ENCODE measurements around the gene SPC25. TPM values are rescaled to one million over a fixed set of nuclear protein-coding genes. Genes with fewer than 3 reads are reported as not detected.
A peak's percentile ranks its signal among the peaks of the same experiment; 100 is the strongest.
"Not testable (repeated sequence)": the region's sequence is repeated elsewhere in the genome, so short reads cannot be mapped to it uniquely, and the experiment has no call there.

SPC25 gene
- total RNA-seq, 4 donors from 2014 or later: 1.1 to 6.6 TPM; not detected in 2

DNA sequence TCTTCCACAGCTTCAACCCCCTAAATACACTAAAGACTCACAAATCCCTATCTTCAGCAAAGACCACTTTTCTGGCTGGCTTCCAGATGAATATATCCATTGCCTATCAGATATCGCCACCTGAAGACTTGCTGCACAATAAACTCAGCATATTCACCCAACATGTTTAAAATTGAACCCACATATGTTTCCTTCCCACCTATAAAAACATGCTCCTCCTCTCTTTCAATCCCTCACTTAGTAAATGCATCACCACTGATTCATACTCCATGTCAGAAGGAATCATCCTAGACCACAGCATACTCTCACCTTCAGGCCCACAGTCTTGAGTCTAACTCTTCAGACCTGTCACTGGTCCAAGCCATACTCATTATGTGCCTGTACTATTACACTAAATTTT lies 5.3 kb downstream of the SPC25 start:
- H3K9me3 ChIP-seq: no peaks in the 10 kb centered on the region
- DNase-seq: no peak
- H3K36me3 ChIP-seq: no peaks in the 10 kb centered on the region
- H3K4me3 ChIP-seq: no peak overlapping the region
- peaks cover 0 to 7% (median 0%) of the 10 kb centered on the region in 4 donors for H3K4me1 ChIP-seq
- TF ChIP-seq, protein P1, sequence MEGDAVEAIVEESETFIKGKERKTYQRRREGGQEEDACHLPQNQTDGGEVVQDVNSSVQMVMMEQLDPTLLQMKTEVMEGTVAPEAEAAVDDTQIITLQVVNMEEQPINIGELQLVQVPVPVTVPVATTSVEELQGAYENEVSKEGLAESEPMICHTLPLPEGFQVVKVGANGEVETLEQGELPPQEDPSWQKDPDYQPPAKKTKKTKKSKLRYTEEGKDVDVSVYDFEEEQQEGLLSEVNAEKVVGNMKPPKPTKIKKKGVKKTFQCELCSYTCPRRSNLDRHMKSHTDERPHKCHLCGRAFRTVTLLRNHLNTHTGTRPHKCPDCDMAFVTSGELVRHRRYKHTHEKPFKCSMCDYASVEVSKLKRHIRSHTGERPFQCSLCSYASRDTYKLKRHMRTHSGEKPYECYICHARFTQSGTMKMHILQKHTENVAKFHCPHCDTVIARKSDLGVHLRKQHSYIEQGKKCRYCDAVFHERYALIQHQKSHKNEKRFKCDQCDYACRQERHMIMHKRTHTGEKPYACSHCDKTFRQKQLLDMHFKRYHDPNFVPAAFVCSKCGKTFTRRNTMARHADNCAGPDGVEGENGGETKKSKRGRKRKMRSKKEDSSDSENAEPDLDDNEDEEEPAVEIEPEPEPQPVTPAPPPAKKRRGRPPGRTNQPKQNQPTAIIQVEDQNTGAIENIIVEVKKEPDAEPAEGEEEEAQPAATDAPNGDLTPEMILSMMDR (IDR thresholded peaks at IDR 0.05): no peak
- TF ChIP-seq POLR2A (IDR thresholded peaks at IDR 0.05): no peak
- no peaks in the 10 kb centered on the region for H3K27me3 ChIP-seq
- no peak overlapping the region for H3K27ac ChIP-seq

DNA sequence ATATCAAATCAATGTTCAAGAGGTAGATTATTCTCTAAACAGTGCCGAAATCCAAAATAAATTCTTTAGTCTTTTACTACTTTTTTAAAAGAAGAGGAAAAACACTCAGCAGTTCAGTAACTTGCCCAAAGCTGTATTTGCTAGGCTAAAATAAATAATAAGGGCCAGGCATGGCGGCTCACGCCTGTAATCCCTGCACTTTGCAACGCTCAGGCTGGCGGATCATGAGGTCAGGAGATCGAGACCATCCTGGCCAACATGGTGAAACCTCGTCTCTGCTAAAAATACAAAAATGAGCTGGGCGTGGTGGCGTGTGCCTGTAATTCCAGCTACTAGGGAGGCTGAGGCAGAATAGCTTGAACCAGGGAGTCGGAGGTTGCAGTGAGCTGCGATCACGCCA lies 8.1 kb downstream of the SPC25 start:
- H3K36me3 ChIP-seq, H3K27ac ChIP-seq, H3K4me1 ChIP-seq, H3K4me3 ChIP-seq, DNase-seq, H3K9me3 ChIP-seq, H3K27me3 ChIP-seq: not testable (repeated sequence)

DNA sequence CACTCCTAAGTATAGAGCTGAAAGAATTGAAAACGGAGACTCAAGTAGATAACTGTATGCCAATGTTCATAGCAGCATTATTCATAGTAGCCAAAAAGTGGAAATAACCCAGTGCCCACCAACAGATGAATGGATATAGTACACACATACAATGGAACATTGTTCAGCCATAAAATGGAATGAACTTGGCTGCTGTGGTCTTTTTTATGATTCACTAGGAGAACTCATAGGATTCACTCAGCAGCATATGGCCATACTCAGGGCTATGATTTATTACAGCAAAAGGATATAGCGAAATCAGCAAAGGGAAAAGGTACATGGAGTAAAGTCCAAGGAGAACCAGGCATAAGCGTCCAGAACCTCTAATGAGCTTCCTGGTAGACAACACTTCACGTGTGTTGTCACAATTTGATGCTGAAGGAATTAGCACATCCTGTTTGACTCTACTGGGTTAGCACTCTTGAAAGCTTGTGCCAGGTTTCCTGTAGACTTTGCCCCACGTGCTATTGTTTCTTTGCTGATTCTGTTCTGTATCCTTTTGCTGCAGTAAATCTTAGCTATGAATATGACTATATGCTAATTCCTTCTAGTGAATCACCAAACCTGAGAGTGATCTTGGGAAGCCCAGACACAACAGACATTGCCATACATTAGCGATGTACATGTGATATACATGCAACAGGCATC lies 15.7 kb downstream of the SPC25 start:
- Histone ChIP-seq H3K4me1 (peaks cover 0 to 2% (median 0%) of the 10 kb centered on the region in 4 donors), H3K9me3 (no peaks in the 10 kb centered on the region), H3K27ac (peak overlapping the region in 2 of 4 donors; percentile 32 to 59), H3K36me3 (no peaks in the 10 kb centered on the region), H3K27me3 (no peaks in the 10 kb centered on the region), H3K4me3 (no peak overlapping the region)
- TF ChIP-seq, protein P1 (IDR thresholded peaks at IDR 0.05): no peak
- no peak for TF ChIP-seq POLR2A (IDR thresholded peaks at IDR 0.05)
- peak in 1 of 3 donors; percentile 72 for DNase-seq

DNA sequence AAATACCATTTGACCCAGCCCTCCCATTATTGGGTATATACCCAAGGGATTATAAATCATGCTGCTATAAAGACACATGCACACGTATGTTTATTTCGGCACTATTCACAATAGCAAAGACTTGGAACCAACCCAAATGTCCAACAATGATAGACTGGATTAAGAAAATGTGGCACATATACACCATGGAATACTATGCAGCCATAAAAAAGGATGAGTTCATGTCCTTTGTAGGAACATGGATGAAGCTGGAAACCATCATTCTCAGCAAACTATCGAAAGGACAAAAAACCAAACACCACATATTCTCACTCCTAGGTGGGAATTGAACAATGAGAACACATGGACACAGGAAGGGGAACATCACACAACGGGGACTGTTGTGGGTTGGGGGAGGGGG lies 19.4 kb downstream of the SPC25 start:
- not testable (repeated sequence) for H3K9me3 ChIP-seq, DNase-seq, H3K27ac ChIP-seq, H3K36me3 ChIP-seq, H3K4me3 ChIP-seq, H3K4me1 ChIP-seq, H3K27me3 ChIP-seq

DNA sequence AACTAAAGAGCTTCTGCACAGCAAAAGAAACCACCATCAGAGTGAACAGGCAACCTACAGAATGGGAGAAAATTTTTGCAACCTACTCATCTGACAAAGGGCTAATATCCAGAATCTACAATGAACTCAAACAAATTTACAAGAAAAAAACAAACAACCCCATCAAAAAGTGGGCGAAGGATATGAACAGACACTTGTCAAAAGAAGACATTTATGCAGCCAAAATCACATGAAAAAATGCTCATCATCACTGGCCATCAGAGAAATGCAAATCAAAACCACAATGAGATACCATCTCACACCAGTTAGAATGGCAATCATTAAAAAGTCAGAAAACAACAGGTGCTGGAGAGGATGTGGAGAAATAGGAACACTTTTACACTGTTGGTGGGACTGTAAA lies 19.9 kb downstream of the SPC25 start:
- H3K27me3 ChIP-seq, H3K4me1 ChIP-seq, H3K27ac ChIP-seq, H3K4me3 ChIP-seq, DNase-seq, H3K9me3 ChIP-seq, H3K36me3 ChIP-seq: not testable (repeated sequence)

DNA sequence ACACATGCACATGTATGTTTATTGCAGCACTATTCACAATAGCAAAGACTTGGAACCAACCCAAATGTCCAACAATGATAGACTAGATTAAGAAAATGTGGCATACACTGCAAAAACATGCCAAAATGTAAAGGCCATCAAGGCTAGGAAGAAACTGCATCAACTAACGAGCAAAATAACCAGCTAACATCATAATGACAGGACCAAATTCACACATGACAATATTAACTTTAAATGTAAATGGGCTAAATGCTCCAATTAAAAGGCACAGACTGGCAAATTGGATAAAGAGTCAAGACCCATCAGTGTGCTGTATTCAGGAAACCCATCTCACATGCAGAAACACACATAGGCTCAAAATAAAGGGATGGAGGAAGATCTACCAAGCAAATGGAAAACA lies 23.1 kb downstream of the SPC25 start:
- H3K4me3 ChIP-seq, H3K9me3 ChIP-seq, DNase-seq, H3K27me3 ChIP-seq, H3K4me1 ChIP-seq, H3K27ac ChIP-seq: not testable (repeated sequence)
- H3K36me3 ChIP-seq: peaks cover 0 to 32% (median 0%) of the 10 kb centered on the region in 3 donors

DNA sequence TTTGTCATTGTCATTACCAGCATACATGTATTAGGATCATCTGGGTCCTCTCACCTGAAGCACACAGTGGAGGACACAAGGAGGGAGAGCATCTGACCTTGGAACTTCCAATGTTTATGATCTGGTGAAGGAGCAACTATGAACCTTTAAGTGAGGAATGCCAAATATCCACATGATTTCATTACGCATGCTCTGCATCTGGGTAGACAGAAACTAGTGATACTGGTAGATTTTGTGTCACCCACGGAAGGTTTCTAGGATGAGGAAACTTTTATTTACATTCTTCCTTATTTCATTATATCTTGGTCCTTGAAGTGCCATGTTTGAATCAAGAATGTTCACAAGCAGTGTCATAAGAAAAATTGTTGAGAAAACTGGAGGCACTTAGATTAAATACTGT lies 32.1 kb downstream of the SPC25 start:
- H3K9me3 ChIP-seq: no peaks in the 10 kb centered on the region
- H3K27ac ChIP-seq: no peak overlapping the region
- H3K36me3 ChIP-seq: peaks cover 0 to 27% (median 0%) of the 10 kb centered on the region in 3 donors
- H3K27me3 ChIP-seq: no peaks in the 10 kb centered on the region
- DNase-seq: no peak
- H3K4me1 ChIP-seq: no peaks in the 10 kb centered on the region
- H3K4me3 ChIP-seq: no peak overlapping the region
- TF ChIP-seq POLR2A (IDR thresholded peaks at IDR 0.05): no peak
- TF ChIP-seq, protein P1 (IDR thresholded peaks at IDR 0.05): no peak

DNA sequence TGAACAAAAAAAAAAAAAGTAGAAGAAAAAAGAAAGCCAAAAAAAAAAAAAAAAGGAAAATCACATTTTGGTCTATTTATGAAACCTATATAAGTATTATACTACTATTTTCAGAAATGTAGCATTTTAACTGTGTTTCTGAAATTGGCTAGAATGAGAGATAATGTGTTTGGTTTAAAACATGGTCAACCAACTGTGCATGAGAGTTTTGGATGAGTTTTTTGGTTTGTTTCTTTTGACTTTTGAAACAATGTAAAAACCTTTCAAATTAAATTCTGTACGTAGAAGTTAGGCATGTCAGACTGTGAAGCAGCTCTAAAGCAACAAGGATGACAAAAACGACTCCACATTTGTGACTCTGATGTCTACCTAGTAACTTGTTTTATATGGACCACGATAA lies 34.6 kb downstream of the SPC25 start:
- TF ChIP-seq POLR2A (IDR thresholded peaks at IDR 0.05): no peak
- TF ChIP-seq, protein P1 (IDR thresholded peaks at IDR 0.05): no peak
- Histone ChIP-seq H3K4me1 (no peaks in the 10 kb centered on the region), H3K36me3 (peaks cover 0 to 16% (median 0%) of the 10 kb centered on the region in 3 donors), H3K9me3 (no peaks in the 10 kb centered on the region), H3K27me3 (no peaks in the 10 kb centered on the region), H3K4me3 (no peak overlapping the region), H3K27ac (no peak overlapping the region)
- DNase-seq: no peak

Data from Peyer's patch (tissue), 4 donors.